ENCODE results near the gene RPL5.
A peak's percentile ranks its signal among the peaks of the same experiment; 100 is the strongest.

Gene RPL5

DNA sequence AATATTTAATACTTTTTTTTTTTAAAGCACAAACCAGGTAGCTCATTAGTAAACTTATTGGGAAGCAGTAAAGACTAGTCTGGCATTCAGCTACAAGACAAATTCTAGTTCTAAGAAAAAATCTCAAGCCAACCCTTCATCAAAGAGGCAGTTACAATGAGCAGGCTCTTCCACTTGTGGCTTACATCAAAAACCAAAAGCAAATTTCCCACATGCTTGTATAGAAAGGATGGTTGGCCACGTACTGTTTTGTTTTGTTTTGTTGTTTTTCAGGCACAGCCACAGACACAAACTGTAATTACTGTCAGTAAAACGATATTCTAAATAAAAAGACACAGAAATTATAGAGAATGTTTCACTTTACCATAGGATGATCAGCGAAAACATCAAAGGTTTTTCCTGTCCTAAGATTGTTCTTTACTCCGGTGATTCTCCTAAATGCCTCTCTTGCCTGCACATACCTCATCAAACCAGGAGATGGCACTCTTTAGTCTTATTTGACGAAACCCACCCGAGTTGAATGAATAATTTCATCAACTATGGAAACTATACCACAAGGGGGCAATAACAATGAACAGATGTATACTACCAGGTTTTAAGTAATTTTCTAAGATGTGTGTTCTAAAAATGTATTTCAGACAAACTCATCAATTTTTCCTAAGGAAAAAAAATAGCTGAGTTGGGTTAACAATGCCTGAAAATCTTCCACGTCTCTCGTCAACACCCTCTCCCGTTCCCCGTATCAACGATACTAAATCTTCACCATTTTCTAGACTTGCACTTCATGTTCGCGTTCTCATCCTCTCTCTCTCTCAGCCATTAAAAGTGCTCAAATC, 26.9 kb downstream of the RPL5 start:
- peak; percentile 80 for DNase-seq

GRCh38 chr1:92859400-92860039, 27.7 kb downstream of the RPL5 start:
- DNase-seq: no peak

DNA sequence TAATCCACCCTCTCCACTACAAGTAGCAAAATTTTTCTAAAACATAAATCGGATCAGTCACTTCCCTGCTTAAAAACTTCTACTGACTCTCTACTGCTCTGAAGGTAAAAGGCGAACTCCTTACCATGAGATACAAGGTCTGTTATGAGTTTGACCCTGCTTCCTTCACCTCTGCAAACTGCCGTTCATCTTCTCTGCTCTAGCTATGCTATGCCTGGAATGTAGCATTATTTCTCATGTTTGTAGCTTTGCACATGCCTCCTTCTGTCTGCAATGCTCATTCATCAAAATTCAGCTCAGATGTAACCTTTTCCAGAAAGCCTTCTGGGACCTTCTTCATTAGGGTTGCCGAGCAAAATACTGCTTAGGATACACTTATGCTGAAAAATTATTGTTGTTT, 30.8 kb downstream of the RPL5 start:
- no peak for DNase-seq

DNA sequence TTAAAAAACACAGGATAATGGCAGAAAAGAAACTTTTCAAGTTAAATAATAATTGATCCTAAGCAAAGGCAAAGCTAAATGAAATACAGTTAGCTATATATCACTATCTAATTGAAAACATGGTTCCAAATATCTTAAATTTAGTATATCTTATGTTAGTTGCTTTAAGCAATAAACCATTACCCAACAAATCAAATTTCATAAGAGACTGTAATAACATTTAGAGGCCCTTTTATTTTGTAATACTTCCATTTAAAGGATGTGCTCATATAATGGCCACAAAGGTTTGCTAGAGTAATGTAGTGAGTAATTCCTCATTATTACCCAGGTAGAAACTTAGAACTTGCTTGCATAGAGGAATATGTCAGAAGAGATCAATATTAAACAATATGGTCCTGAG, 32.3 kb downstream of the RPL5 start:
- no peak for DNase-seq

DNA sequence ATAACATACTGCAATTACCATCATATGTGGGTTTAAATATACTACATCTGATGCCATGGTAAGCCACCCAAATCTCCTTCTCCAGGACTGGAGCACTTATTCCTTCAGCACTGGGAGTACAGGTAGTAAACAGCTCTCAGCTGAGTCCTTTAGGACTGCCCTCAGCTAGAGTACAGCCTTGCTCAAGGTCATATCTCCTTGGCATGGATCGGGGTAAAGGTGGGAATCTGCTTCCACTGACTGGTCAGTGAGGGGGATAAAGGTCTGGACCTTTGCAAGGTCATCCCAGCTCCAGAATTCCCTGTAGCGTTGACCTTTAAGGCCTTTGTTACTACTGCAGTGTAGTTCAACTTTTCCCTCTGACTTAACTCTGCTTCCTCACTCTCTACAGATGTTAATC, 38.8 kb downstream of the RPL5 start:
- DNase-seq: no peak

DNA sequence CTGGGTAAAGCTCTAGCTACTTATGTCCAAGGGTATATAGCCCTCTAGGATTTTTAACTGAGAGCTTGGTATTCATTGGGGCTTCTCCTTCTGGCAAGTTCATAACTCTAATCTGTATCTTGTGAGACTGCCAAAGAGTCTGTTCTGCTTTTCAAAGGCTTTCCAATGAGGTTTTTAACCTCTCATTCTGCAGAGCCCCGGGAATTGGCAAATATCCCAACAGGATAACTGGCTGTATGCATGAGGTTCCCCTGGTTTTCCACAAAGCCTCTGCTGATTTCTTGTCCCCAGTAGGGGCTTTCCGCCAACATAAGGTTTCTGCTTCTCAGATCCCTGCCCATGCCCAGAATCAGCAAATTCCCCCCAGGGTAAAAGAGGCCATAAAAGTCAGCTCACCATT, 40.9 kb downstream of the RPL5 start:
- no peak for DNase-seq

DNA sequence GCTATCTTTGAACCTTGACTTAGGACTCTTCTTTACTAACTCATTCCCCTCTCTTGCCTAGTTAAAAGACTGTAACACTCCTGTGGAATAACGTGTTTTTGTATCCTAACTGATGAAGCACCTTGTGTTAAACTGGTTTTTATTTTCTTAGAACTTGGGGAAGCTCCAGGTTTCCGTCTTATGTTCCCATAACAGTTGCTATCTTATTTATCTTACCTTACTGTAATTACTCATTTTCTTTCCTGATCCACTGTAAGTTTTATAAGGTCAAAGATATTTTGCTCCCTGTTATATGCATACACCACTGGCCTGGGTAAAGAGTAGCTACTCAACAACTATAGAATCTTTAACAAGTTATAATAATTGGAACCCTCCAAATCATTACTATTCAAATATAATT, 43.1 kb downstream of the RPL5 start:
- no peak for DNase-seq

- DNase-seq: no peak
Observed at GRCh38 chr1:92876351-92876750, 44.5 kb downstream of the RPL5 start.

DNA sequence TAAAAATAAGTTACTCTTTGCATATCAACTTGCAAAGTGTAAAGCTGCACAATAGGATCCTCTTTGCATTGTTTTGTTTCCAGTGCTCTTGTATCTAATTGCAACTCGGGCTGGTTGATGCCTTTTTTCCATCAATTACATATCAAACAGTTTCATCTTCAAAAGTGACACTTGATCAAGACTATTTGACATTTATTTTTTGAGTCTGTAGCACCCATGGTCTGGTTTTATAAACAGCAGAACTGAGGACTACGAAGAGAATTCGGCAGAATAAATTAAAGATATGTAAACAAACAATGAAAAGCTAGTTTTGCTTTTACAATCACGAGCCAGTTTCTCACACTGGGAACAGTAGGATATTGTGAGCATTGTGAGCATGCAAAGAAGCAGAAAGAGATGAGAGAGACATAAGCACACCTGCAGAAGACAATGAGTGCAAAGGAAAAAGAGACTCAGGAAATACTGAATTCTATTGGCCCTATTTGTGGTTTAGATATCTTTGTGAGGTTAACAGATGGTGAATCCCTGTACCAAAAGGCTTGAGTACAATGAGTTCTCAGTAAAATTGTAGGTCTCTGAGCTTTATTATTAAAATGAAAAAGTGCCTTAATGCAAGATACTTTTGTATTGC, 45.4 kb downstream of the RPL5 start:
- no peak for DNase-seq

- no peak for DNase-seq
Observed at GRCh38 chr1:92877792-92878191, 46.0 kb downstream of the RPL5 start.

DNA sequence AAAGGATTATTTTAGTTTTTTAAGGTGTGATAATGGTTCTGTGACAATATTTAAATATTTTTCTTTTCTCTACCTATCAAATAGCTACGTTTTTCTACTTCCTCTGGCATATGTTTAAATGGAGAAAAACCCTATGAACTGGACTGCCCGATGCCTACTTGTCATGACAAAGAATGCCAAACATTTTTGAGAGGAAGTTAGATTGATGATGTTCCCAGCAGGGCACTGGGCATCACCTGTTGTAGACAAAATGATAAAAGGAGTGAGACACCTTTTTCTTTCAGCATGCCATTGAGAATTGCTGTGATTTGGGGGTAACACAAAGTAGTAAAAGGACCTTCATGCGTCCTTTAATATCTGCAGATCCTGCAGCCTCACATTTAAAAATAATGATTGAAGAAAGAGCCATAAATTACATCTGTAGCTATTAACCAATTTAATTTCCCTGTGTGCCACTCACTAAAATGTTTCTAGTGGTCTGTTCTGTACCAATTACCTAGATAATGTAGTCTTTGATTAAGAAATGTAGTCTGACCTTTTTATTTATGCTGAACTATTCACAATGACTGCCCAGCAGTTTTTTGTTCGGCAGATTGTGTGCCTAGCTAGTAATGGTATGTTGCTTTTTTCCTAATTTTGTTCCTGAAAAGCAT, 47.6 kb downstream of the RPL5 start:
- no peak for DNase-seq

GRCh38 chr1:92881391-92881790, 49.6 kb downstream of the RPL5 start:
- no peak for DNase-seq

DNA sequence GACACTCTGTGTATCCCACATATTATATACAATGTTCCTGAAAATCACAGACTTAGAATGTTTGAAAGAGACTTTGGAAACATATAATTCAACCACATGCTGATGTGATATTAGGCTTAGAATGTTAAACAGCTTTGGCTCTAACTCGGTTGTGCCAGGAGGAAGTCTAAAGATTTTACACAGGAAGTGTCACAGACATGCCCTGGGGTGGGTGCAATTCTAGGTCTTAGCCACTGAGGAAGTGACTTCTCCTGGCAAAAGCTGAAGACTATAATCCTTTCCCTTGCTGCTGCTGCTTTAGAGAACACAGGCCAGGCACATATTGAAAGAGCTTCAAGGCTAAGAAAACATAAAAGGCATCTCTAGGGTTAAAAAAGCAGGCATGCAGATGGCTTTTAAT, 51.0 kb downstream of the RPL5 start:
- no peak for DNase-seq

GRCh38 chr1:92883297-92883696, 51.5 kb downstream of the RPL5 start:
- DNase-seq: no peak

- DNase-seq: no peak
Observed at GRCh38 chr1:92884195-92884594, 52.4 kb downstream of the RPL5 start.

- DNase-seq: no peak
Observed at GRCh38 chr1:92886886-92887419, 55.1 kb downstream of the RPL5 start.

DNA sequence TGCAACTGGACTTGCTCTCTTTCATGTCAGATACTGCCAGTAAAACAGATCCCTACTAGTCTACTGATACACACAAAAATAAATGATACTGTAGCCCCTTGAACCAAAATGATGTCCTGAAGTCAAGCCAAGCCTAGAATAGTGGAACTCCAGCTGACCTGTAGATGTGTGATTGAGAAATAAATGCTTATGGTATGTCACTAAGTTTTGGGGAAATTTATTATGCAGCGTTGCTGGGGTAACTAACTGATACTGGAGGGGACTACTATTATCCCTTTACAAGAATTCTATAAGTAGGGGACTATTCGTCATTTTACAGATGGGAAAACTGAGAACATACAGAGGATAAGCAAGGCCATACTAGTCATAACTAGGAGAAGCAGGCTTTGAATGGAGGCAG, 55.6 kb downstream of the RPL5 start:
- no peak for DNase-seq

All from NCI-H2171 (cell line).